Activated naive CD4-positive, alpha-beta T cell treated with Interleukin-2 at 50 U/mL for 16 hours (primary cell): ENCODE measurements around the gene MMP2.

Source experiments
- DNase-seq: peaks from one replicate; pipeline ENCODE4 v3.0.0-alpha.2; 2020

MMP2 gene

GRCh38 chr16:55469821-55470532 is 9.0 kb upstream of the MMP2 start:
- DNase-seq, result no peak

- DNase-seq, result no peak
These were observed 8.2 kb upstream of the MMP2 start for GRCh38 chr16:55470533-55471371.

- no peak for DNase-seq
These were observed 7.4 kb upstream of the MMP2 start for GRCh38 chr16:55471448-55472097.

- DNase-seq, result no peak
These were observed 5.4 kb upstream of the MMP2 start for GRCh38 chr16:55473587-55473986.

- DNase-seq, result no peak
These were observed 4.2 kb upstream of the MMP2 start for GRCh38 chr16:55474821-55475220.

- no peak for DNase-seq
These were observed 3.1 kb upstream of the MMP2 start for GRCh38 chr16:55475919-55476318.

- DNase-seq, result no peak
These were observed 2.1 kb upstream of the MMP2 start for GRCh38 chr16:55476625-55477533.

- DNase-seq, result no peak
These were observed 1.3 kb upstream of the MMP2 start for GRCh38 chr16:55477736-55478135.

- DNase-seq, result no peak
These were observed 587 bp downstream of the MMP2 start for GRCh38 chr16:55479430-55480140.

- DNase-seq, result no peak
These were observed 1.2 kb downstream of the MMP2 start for GRCh38 chr16:55480228-55480655.

- no peak for DNase-seq
These were observed 2.0 kb downstream of the MMP2 start for GRCh38 chr16:55481023-55481422.

GRCh38 chr16:55482056-55482455 is 3.1 kb downstream of the MMP2 start:
- no peak for DNase-seq

GRCh38 chr16:55487048-55487803 is 8.2 kb downstream of the MMP2 start:
- no peak for DNase-seq

- DNase-seq, result no peak
These were observed 9.3 kb downstream of the MMP2 start for GRCh38 chr16:55488306-55488705.

- DNase-seq, result no peak
These were observed 10.3 kb downstream of the MMP2 start for GRCh38 chr16:55489119-55489955.

GRCh38 chr16:55489956-55490265 is 10.9 kb downstream of the MMP2 start:
- no peak for DNase-seq

- DNase-seq, result no peak
These were observed 11.3 kb downstream of the MMP2 start for GRCh38 chr16:55490301-55490700.

- DNase-seq, result no peak
These were observed 12.7 kb downstream of the MMP2 start for GRCh38 chr16:55491691-55492090.

- no peak for DNase-seq
These were observed 13.9 kb downstream of the MMP2 start for GRCh38 chr16:55492756-55493380.

- no peak for DNase-seq
These were observed 16.0 kb downstream of the MMP2 start for GRCh38 chr16:55494994-55495421.
